GM12878 (cell line): Measurements from ENCODE around the gene RETREG2. TPM values are rescaled to one million over a fixed set of nuclear protein-coding genes. Genes with fewer than 3 reads are reported as not detected.

Experiments
- ATF2 ChIP-seq: IDR thresholded peaks from 2 replicates; pipeline ENCODE4 v1.6.1; 2012; ENCODE audit warnings: low read length, inconsistent platforms
- BCLAF1 ChIP-seq: fragments of 450-650 bp; IDR thresholded peaks from 2 replicates; pipeline ENCODE4 v1.6.1; 2017; ENCODE audit warnings: antibody characterized with exemption, mild to moderate bottlenecking, moderate library complexity
- CHD4 ChIP-seq: fragments of 200-600 bp; sonication (generic); IDR thresholded peaks from 2 replicates; pipeline ENCODE4 v1.6.1; 2016; ENCODE audit warnings: mild to moderate bottlenecking
- E2F4 ChIP-seq: IDR thresholded peaks from 2 replicates; pipeline ENCODE4 v1.6.1; 2012; ENCODE audit warnings: low read depth, low read length, improper control_type of control experiment
- EED ChIP-seq: sonication (generic); IDR thresholded peaks from 2 replicates; pipeline ENCODE4 v1.6.1; 2016; ENCODE audit warnings: antibody characterized with exemption, low read depth
- polyA plus RNA-seq, 11 experiments: library from polyadenylated mRNA; depleted of rRNA in 4 of 11; unstranded in 6 of 11; stranded (reverse) in 5 of 11; fragments of >200 nt; fragmentation: Nextera tagmentation in 4 of 11; fragmentation: Illumina TruSeq in 1 of 11; extraction: Ambion mirVana in 4 of 11; extraction: Trizol in 1 of 11; gene quantifications; 1 replicate in 1 of 11; 2 replicates in 10 of 11; pipeline versions ENCODE4 v1.2.1 to v1.2.3, GENCODE V29; 2011 to 2016; ENCODE audit warnings: inconsistent platforms in 2 of 11, missing spikeins in 2 of 11, low read depth in 1 of 11
- total RNA-seq, 4 experiments: library from RNA; depleted of rRNA in 3 of 4; stranded (reverse); fragments of >200 nt in 3 of 4; fragmentation: Illumina TruSeq in 1 of 4; extraction: Trizol in 1 of 4; gene quantifications; 2 replicates each; pipeline versions ENCODE4 v1.2.1 to v1.2.3, GENCODE V29; 2013 to 2021

The RETREG2 gene
- total and polyA plus RNA-seq, 10 of the 15 experiments (the other 5 are each of a cell fraction or from before 2014, with no cell fraction given), result 10.1 to 72.0 (median 28.3) TPM

GRCh38 chr2:219176818-219177551 is 1.1 kb upstream of the RETREG2 start, which contains the start of gene CNPPD1 (continued):
- TF ChIP-seq E2F4 (no peak), ATF2 (no peak; the same call in 1 of the 2 replicates), CHD4 (no peak), EED (no peak), BCLAF1 (no peak)
